ENCODE data around the gene DTWD1. TPM values are rescaled to one million over a fixed set of nuclear protein-coding genes. Genes with fewer than 3 reads are reported as not detected.
A peak's percentile ranks its signal among the peaks of the same experiment; 100 is the strongest.

The DTWD1 gene
- polyA plus RNA-seq, 1 of the 3 experiments (the other 2 are of a cell fraction) = 13.9 TPM

- TF ChIP-seq TAF1 (IDR thresholded peaks at IDR 0.05; ENCODE audit: borderline replicate concordance, low read depth, low read length) (no peak), FOXM1 (IDR thresholded peaks at IDR 0.05; ENCODE audit: low read depth) (no peak)
Observed at GRCh38 chr15:49645277-49645676, 24.4 kb downstream of the DTWD1 start (continued).

- Histone ChIP-seq H3K9me3 (no peaks in the 10 kb centered on the region), H2AFZ (ENCODE audit: low read depth) (no peak overlapping the region), H3K79me2 (ENCODE audit: insufficient read depth) (no peaks in the 10 kb centered on the region), H3K36me3 (replicated peaks in 1 of 2; ENCODE audit: control insufficient read depth in 1 of 2, insufficient read depth in 2 of 2, low read length in 1 of 2) (peaks cover 17 to 33% of the 10 kb centered on the region in 2 experiments), H3K4me1 (ENCODE audit: control insufficient read depth in 1 of 2, insufficient read depth in 2 of 2, low read depth in 1 of 2, low read length in 1 of 2) (peaks cover 6 to 10% of the 10 kb centered on the region in 2 experiments; a peak in 2 of 4 replicates), H3K27me3 (ENCODE audit: insufficient read depth) (no peaks in the 10 kb centered on the region), H3K9ac (no peak overlapping the region), H3F3A (replicated peaks; ENCODE audit: insufficient read depth) (peaks cover under 1% of the 10 kb centered on the region), H4K20me1 (ENCODE audit: insufficient read depth) (no peaks in the 10 kb centered on the region), H3K9me2 (no peaks in the 10 kb centered on the region), H3K4me2 (no peak overlapping the region), H3K27ac (ENCODE audit: low read depth in 2 of 2, low read length in 1 of 2) (peak overlapping the region in 1 of 2 experiments; percentile 8; a peak in 1 of 4 replicates), H3K4me3 (ENCODE audit: low read depth in 2 of 2, low read length in 1 of 2) (no peak overlapping the region)
- no peak for DNase-seq
- CTCF ChIA-PET = interaction anchor here (0.7 to 0.9 kb wide), 2 partner anchors 178 to 305 kb away, joined by 3 read pairs; no protein-coding TSS in a partner anchor
- POLR2A ChIA-PET = no interaction called here
- TF ChIP-seq TEAD4 (IDR thresholded peaks at IDR 0.05; ENCODE audit: borderline replicate concordance, insufficient read depth) (peak; percentile 54; the same call in 1 of the 2 replicates), FOSL2 (IDR thresholded peaks at IDR 0.05; ENCODE audit: borderline replicate concordance, low read depth) (peak; percentile 16; the same call in 1 of the 2 replicates), EP300 (IDR thresholded peaks at IDR 0.05; ENCODE audit: borderline replicate concordance in 1 of 2, low read depth in 1 of 2, low read length in 1 of 2) (peak in 1 of 2 experiments; percentile 66; a peak in 1 of 4 replicates), MAX (IDR thresholded peaks at IDR 0.05; ENCODE audit: low read depth) (peak; percentile 38; the same call in 1 of the 2 replicates), POLR2AphosphoS5 (IDR thresholded peaks at IDR 0.05; ENCODE audit: low read depth, low read length) (peak; percentile 69; the same call in 1 of the 2 replicates), NRF1 (IDR thresholded peaks at IDR 0.05; ENCODE audit: low read depth, low read length) (no peak), PBX3 (IDR thresholded peaks at IDR 0.05) (peak; percentile 61), FOXJ3 (CRISPR knock-in tag; IDR thresholded peaks at IDR 0.05) (no peak), NFIC (IDR thresholded peaks at IDR 0.05; ENCODE audit: borderline replicate concordance) (peak; percentile 94), JUND (IDR thresholded peaks at IDR 0.05) (peak; percentile 47; the same call in 1 of the 2 replicates), MEF2A (IDR thresholded peaks at IDR 0.05; ENCODE audit: borderline replicate concordance, low read depth) (peak; percentile 25; the same call in 1 of the 2 replicates), CHD2 (IDR thresholded peaks at IDR 0.05; ENCODE audit: low read length, partially characterized antibody) (no peak), TCF12 (IDR thresholded peaks at IDR 0.05) (peak; percentile 81), RXRA (IDR thresholded peaks at IDR 0.05; ENCODE audit: borderline replicate concordance, low read depth) (0 out of 2 replicates have a peak, but pooled peaks have one; percentile 9)
Observed at GRCh38 chr15:49645941-49646340, 25.1 kb downstream of the DTWD1 start.

- Histone ChIP-seq H3F3A (replicated peaks; ENCODE audit: insufficient read depth) (no peaks in the 10 kb centered on the region), H3K4me3 (ENCODE audit: low read depth in 2 of 2, low read length in 1 of 2) (no peak overlapping the region), H2AFZ (ENCODE audit: low read depth) (no peak overlapping the region), H3K9me2 (no peaks in the 10 kb centered on the region), H3K27ac (ENCODE audit: low read depth in 2 of 2, low read length in 1 of 2) (no peak overlapping the region), H3K27me3 (ENCODE audit: insufficient read depth) (no peaks in the 10 kb centered on the region), H4K20me1 (ENCODE audit: insufficient read depth) (no peaks in the 10 kb centered on the region), H3K79me2 (ENCODE audit: insufficient read depth) (no peaks in the 10 kb centered on the region), H3K4me2 (no peak overlapping the region), H3K36me3 (replicated peaks in 1 of 2; ENCODE audit: control insufficient read depth in 1 of 2, insufficient read depth in 2 of 2, low read length in 1 of 2) (peaks cover 8 to 27% of the 10 kb centered on the region in 2 experiments), H3K4me1 (ENCODE audit: control insufficient read depth in 1 of 2, insufficient read depth in 2 of 2, low read depth in 1 of 2, low read length in 1 of 2) (peaks cover 6 to 10% of the 10 kb centered on the region in 2 experiments; a peak in 2 of 4 replicates), H3K9ac (no peak overlapping the region), H3K9me3 (no peaks in the 10 kb centered on the region)
- CTCF ChIA-PET = no interaction called here
- TF ChIP-seq FOSL2 (IDR thresholded peaks at IDR 0.05; ENCODE audit: borderline replicate concordance, low read depth) (no peak), CHD2 (IDR thresholded peaks at IDR 0.05; ENCODE audit: low read length, partially characterized antibody) (no peak)
- 93% methylated on average over 2 of the region's 2 CpGs for WGBS (ENCODE audit: low lambda C conversion rate)
- no peak for DNase-seq
- POLR2A ChIA-PET = no interaction called here
Observed at GRCh38 chr15:49646891-49647290, 26.0 kb downstream of the DTWD1 start.

All from SK-N-SH (cell line).